HCT116 (cell line): ENCODE data around the gene CDK5R1. TPM values are rescaled to one million over a fixed set of nuclear protein-coding genes. Genes with fewer than 3 reads are reported as not detected.

Experiments
- ATAC-seq: fragments of 200-7000 bp; cut with Tn5 transposase; 2 replicates; pipeline ENCODE4 v1.9.1; 2020; ENCODE audit warnings: mild to moderate bottlenecking, moderate library complexity
- BruUV-seq: library from RNA; stranded (reverse); fragments of 400-500 nt; replicated peaks from 2 replicates; lab custom pipeline; 2021; lab: Mats Ljungman, UMichigan
- CTCF ChIA-PET: fragments of 300-600 bp; sonication (Branson Sonifier 250); formaldehyde crosslinking; loops from one replicate; lab custom pipeline; 2021; ENCODE audit warnings: antibody characterized with exemption; lab: Charles Lee
- POLR2A ChIA-PET: fragments of 300-600, 350-600 bp; sonication (Branson Sonifier 250); formaldehyde crosslinking; loops from one replicate; lab custom pipeline; 2021; ENCODE audit warnings: antibody characterized with exemption; lab: Charles Lee
- RAD21 ChIA-PET, 2 experiments: fragments of 300-600 bp; sonication (Branson Sonifier 250); formaldehyde crosslinking; loops; one replicate each; lab custom pipeline; 2023; ENCODE audit warnings: low total read pairs in 2 of 2; ENCODE audit not compliant: uncharacterized antibody in 2 of 2, unreplicated experiment in 2 of 2, low non-redundant PET in 1 of 2; lab: Charles Lee
- DNase-seq: peaks from one replicate; pipeline ENCODE4 v3.0.0-alpha.2; 2010; ENCODE audit warnings: low read depth, low spot score
- H2AFZ ChIP-seq: fragments of 200-600 bp; shearing (Covaris generic), sonication (generic); 2 replicates; pipeline ENCODE4 v1.6.1; 2017; ENCODE audit warnings: low read depth, mixed run types, mixed read lengths, antibody characterized with exemption, low read length; ENCODE audit not compliant: poor library complexity, severe bottlenecking
- H3K27ac ChIP-seq: 2 replicates; pipeline ENCODE4 v1.5.1; 2012; ENCODE audit warnings: low read depth, low read length
- H3K27me3 ChIP-seq: fragments of 200-600 bp; sonication (generic); 2 replicates; pipeline ENCODE4 v1.6.1; 2016; ENCODE audit warnings: mixed run types, low read length, mixed read lengths; ENCODE audit not compliant: insufficient read depth
- H3K36me3 ChIP-seq, 2 experiments: fragments of 200-500 bp in 1 of 2; fragments of 200-600 bp in 1 of 2; sonication (Bioruptor generic) in 1 of 2; sonication (generic) in 1 of 2; 2 replicates each; pipeline versions ENCODE4 v1.5.1 to v1.6.1; 2014 to 2016; ENCODE audit warnings: low read length in 2 of 2, inconsistent platforms in 1 of 2, mixed read lengths in 1 of 2, mixed run types in 1 of 2; ENCODE audit not compliant: insufficient read depth in 2 of 2, control insufficient read depth in 1 of 2
- H3K4me1 ChIP-seq, 2 experiments: fragments of 200-600 bp in 1 of 2; sonication (generic) in 1 of 2; 2 replicates each; pipeline versions ENCODE4 v1.5.1 to v1.6.1; 2012 to 2017; ENCODE audit warnings: low read length in 2 of 2, inconsistent platforms in 1 of 2, mild to moderate bottlenecking in 1 of 2, mixed read lengths in 1 of 2, mixed run types in 1 of 2, moderate library complexity in 1 of 2; ENCODE audit not compliant: insufficient read depth in 2 of 2, control insufficient read depth in 1 of 2
- H3K4me2 ChIP-seq: fragments of 200-600 bp; sonication (generic); 2 replicates; pipeline ENCODE4 v1.6.1; 2017; ENCODE audit warnings: mixed run types, low read length, mixed read lengths
- H3K4me3 ChIP-seq, 2 experiments: fragments of 200-600 bp in 1 of 2; sonication (generic) in 1 of 2; replicated peaks in 1 of 2; 2 replicates each; pipeline ENCODE4 v1.5.1; 2011 to 2016; ENCODE audit warnings: low read length in 2 of 2, control low read depth in 1 of 2, low read depth in 1 of 2, mild to moderate bottlenecking in 1 of 2, mixed read lengths in 1 of 2, mixed run types in 1 of 2
- H3K79me2 ChIP-seq: fragments of 200-600 bp; sonication (generic); 2 replicates; pipeline ENCODE4 v1.6.1; 2017; ENCODE audit warnings: mild to moderate bottlenecking, mixed run types, low read length, moderate library complexity, mixed read lengths; ENCODE audit not compliant: insufficient read depth
- H3K9ac ChIP-seq: fragments of 200-600 bp; sonication (generic); 2 replicates; pipeline ENCODE4 v1.6.1; 2016; ENCODE audit warnings: low read length, mixed read lengths
- H3K9me2 ChIP-seq: fragments of 200-600 bp; sonication (generic), shearing (Covaris generic); 2 replicates; pipeline ENCODE4 v1.6.1; 2017; ENCODE audit warnings: mixed run types, mild to moderate bottlenecking, moderate library complexity; ENCODE audit not compliant: insufficient read depth
- H3K9me3 ChIP-seq, 2 experiments: fragments of 200-500 bp in 1 of 2; fragments of 200-600 bp in 1 of 2; sonication (Bioruptor generic) in 1 of 2; sonication (generic) in 1 of 2; 2 replicates each; pipeline ENCODE4 v1.6.1; 2014 to 2017; ENCODE audit warnings: low read length in 2 of 2, mixed read lengths in 2 of 2, inconsistent platforms in 1 of 2, low read depth in 1 of 2, mild to moderate bottlenecking in 1 of 2, mixed run types in 1 of 2, moderate library complexity in 1 of 2; ENCODE audit not compliant: control insufficient read depth in 1 of 2, insufficient read depth in 1 of 2
- H4K20me1 ChIP-seq: fragments of 200-600 bp; sonication (generic), shearing (Covaris generic); 2 replicates; pipeline ENCODE4 v1.6.1; 2017; ENCODE audit warnings: mixed run types, mild to moderate bottlenecking, moderate library complexity; ENCODE audit not compliant: insufficient read depth
- ATF3 ChIP-seq: IDR thresholded peaks from 2 replicates; pipeline ENCODE4 v1.6.1; 2012
- ELF1 ChIP-seq: IDR thresholded peaks from 2 replicates; pipeline ENCODE4 v1.6.1; 2012; ENCODE audit warnings: low read depth, borderline replicate concordance
- EZH2phosphoT487 ChIP-seq: fragments of 200-600 bp; IDR thresholded peaks from 2 replicates; pipeline ENCODE4 v1.6.1; 2018; ENCODE audit warnings: antibody characterized with exemption, borderline replicate concordance
- FOSL1 ChIP-seq: IDR thresholded peaks from 2 replicates; pipeline ENCODE4 v1.6.1; 2012; ENCODE audit warnings: low read depth
- POLR2AphosphoS5 ChIP-seq: IDR thresholded peaks from 2 replicates; pipeline ENCODE4 v1.6.1; 2011; ENCODE audit warnings: mild to moderate bottlenecking, low read depth, low read length, moderate library complexity
- RAD21 ChIP-seq: IDR thresholded peaks from 2 replicates; pipeline ENCODE4 v1.6.1; 2012; ENCODE audit warnings: low read depth, mild to moderate bottlenecking
- REST ChIP-seq: IDR thresholded peaks from 2 replicates; pipeline ENCODE4 v1.6.1; 2012; ENCODE audit warnings: low read depth
- TCF7L2 ChIP-seq: IDR thresholded peaks from 2 replicates; pipeline ENCODE4 v1.7.0; 2011; ENCODE audit warnings: borderline replicate concordance, inconsistent platforms; ENCODE audit not compliant: insufficient read depth, insufficient read length; ENCODE audit errors: extremely low read depth
- YY1 ChIP-seq: IDR thresholded peaks from 2 replicates; pipeline ENCODE4 v1.6.1; 2011; ENCODE audit warnings: low read length, low read depth, moderate library complexity, mild to moderate bottlenecking; ENCODE audit not compliant: insufficient replicate concordance; ENCODE audit errors: extremely low read depth
- intact Hi-C: fragments of 100-400 bp; cut with micrococcal nuclease; formaldehyde crosslinking; loops from 2 replicates; pipeline ENCODE4 v1.10.0; 2022
- total RNA-seq: library from RNA; stranded (reverse); gene quantifications from one replicate; pipeline ENCODE4 v1.2.1, GENCODE V29; 2021; ENCODE audit not compliant: unreplicated experiment

Gene CDK5R1
- total RNA-seq, 1 experiment from 2014 or later = 5.4 TPM

DNA sequence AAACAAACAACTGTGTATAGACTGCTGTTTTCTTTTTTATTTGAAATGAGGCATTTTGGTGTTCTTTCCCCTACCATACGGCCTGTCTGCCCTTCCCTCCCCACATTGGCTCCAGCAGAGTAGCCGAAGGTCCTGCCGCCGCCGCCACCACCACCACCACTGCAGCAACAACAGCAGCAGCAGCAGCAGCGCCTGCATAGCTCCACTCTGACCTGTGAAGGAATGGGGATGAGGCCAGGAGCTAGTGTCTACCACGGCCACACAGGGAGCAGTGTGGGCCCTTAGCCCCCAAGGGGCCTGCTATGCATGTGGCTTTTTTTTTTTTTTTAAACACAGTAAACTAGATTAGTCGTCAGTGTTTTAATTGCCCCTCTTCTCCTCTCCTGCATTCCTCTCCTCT is 5.6 kb upstream of the CDK5R1 start:
- ChIA-PET CTCF (interaction anchor here (1.2 kb wide), 1 partner anchor 20 kb away, joined by 4 read pairs; no protein-coding TSS in a partner anchor), RAD21 (no interaction called here), POLR2A (no interaction called here)
- DNase-seq (no peak), ATAC-seq (no peak)
- H3K79me2 ChIP-seq = no peaks in the 10 kb centered on the region; the same call in 1 of the 2 replicates
- intact Hi-C loops = loop anchor here (5.0 kb wide), 1 partner anchor 131 kb away; no protein-coding TSS in a partner anchor
- no peak overlapping the region for H2AFZ ChIP-seq
- no peaks in the 10 kb centered on the region for H3K9me2 ChIP-seq
- H3K4me3 ChIP-seq = no peak overlapping the region
- H4K20me1 ChIP-seq = no peaks in the 10 kb centered on the region
- no peak overlapping the region for H3K9ac ChIP-seq
- no peak overlapping the region for H3K27ac ChIP-seq
- H3K36me3 ChIP-seq = peaks cover 56 to 59% of the 10 kb centered on the region in 2 experiments
- no TSS peak for BruUV-seq
- H3K4me1 ChIP-seq = peaks cover 3 to 9% of the 10 kb centered on the region in 2 experiments
- H3K4me2 ChIP-seq = no peak overlapping the region
- no peak for TF ChIP-seq ATF3
- TF ChIP-seq TCF7L2 = no peak
- no peak for TF ChIP-seq POLR2AphosphoS5
- no peak for TF ChIP-seq YY1
- no peak for TF ChIP-seq EZH2phosphoT487
- no peak for TF ChIP-seq REST
- no peak for TF ChIP-seq RAD21
- no peak for TF ChIP-seq FOSL1
- TF ChIP-seq ELF1 = no peak
- TF ChIP-seq, all 23 proteins: peak for 0
- Histone ChIP-seq H3K9me3 (no peaks in the 10 kb centered on the region), H3K27me3 (no peaks in the 10 kb centered on the region)
